Hepatocyte (in vitro differentiated cells): Measurements from ENCODE around the gene BRINP2. TPM values are rescaled to one million over a fixed set of nuclear protein-coding genes. Genes with fewer than 3 reads are reported as not detected.

ENCODE experiments used
- DNase-seq: peaks from one replicate; pipeline ENCODE4 v3.0.0-alpha.2; 2016; ENCODE audit warnings: low spot score
- H2AFZ ChIP-seq: fragments of 200-600 bp; sonication (generic); 2 replicates; pipeline ENCODE4 v1.6.0; 2016; ENCODE audit warnings: antibody characterized with exemption, mild to moderate bottlenecking
- H3K27ac ChIP-seq: fragments of 200-600 bp; sonication (generic); 2 replicates; pipeline ENCODE4 v1.5.1; 2016; ENCODE audit warnings: mild to moderate bottlenecking
- H3K27me3 ChIP-seq: fragments of 200-600 bp; sonication (generic); 2 replicates; pipeline ENCODE4 v1.6.1; 2016
- H3K36me3 ChIP-seq: fragments of 200-600 bp; sonication (generic); replicated peaks from 2 replicates; pipeline ENCODE4 v1.5.1; 2016; ENCODE audit warnings: low read depth; ENCODE audit not compliant: insufficient read depth
- H3K4me1 ChIP-seq: fragments of 200-600 bp; sonication (generic); 2 replicates; pipeline ENCODE4 v1.5.1; 2016; ENCODE audit warnings: mild to moderate bottlenecking, moderate library complexity; ENCODE audit not compliant: insufficient read depth
- H3K4me2 ChIP-seq: fragments of 200-600 bp; sonication (generic); 2 replicates; pipeline ENCODE4 v1.6.0; 2016
- H3K4me3 ChIP-seq: fragments of 200-600 bp; sonication (generic); 2 replicates; pipeline ENCODE4 v1.5.1; 2016; ENCODE audit warnings: mild to moderate bottlenecking
- H3K79me2 ChIP-seq: fragments of 200-600 bp; sonication (generic); 2 replicates; pipeline ENCODE4 v1.6.0; 2017; ENCODE audit warnings: mild to moderate bottlenecking
- H3K9me2 ChIP-seq: fragments of 200-600 bp; sonication (generic); replicated peaks from 2 replicates; pipeline ENCODE4 v1.6.0; 2017; ENCODE audit warnings: mild to moderate bottlenecking; ENCODE audit not compliant: insufficient read depth
- H3K9me3 ChIP-seq: fragments of 200-600 bp; sonication (generic); 2 replicates; pipeline ENCODE4 v1.5.1; 2016; ENCODE audit warnings: low read depth, mild to moderate bottlenecking
- H4K20me1 ChIP-seq: fragments of 200-600 bp; sonication (generic); 2 replicates; pipeline ENCODE4 v1.6.0; 2016; ENCODE audit warnings: mild to moderate bottlenecking; ENCODE audit not compliant: insufficient read depth, poor library complexity, severe bottlenecking
- EZH2 ChIP-seq: fragments of 200-600 bp; sonication (generic); IDR thresholded peaks from 2 replicates; pipeline ENCODE4 v1.6.1; 2016; ENCODE audit warnings: antibody characterized with exemption, mild to moderate bottlenecking, borderline replicate concordance
- EZH2phosphoT487 ChIP-seq: fragments of 200-600 bp; sonication (generic); IDR thresholded peaks from one replicate; pipeline ENCODE4 v1.6.1; 2018; ENCODE audit warnings: antibody characterized with exemption, mild to moderate bottlenecking, low read depth, moderate library complexity; ENCODE audit not compliant: unreplicated experiment, severe bottlenecking
- WGBS: methylation state at CpG from one replicate; pipeline ENCODE4 v1.1.6; 2016; ENCODE audit warnings: low lambda C conversion rate; ENCODE audit errors: missing lambda C conversion rate; 5-methylcytosine and 5-hydroxymethylcytosine counted together
- polyA plus RNA-seq: library from polyadenylated mRNA; unstranded; fragments of >200 nt; fragmentation: Nextera tagmentation; extraction: Ambion mirVana; gene quantifications from 2 replicates; pipeline ENCODE4 v1.2.1, GENCODE V29; 2016
- total RNA-seq: library from RNA; depleted of rRNA; stranded (reverse); fragments of >200 nt; gene quantifications from 2 replicates; pipeline ENCODE4 v1.2.3, GENCODE V29; 2014
- TF ChIP-seq, protein P1 (sequence below): fragments of 200-600 bp; sonication (generic); IDR thresholded peaks from 2 replicates; pipeline ENCODE4 v1.5.1; 2016; ENCODE audit warnings: antibody characterized with exemption, mild to moderate bottlenecking; ENCODE audit not compliant: poor library complexity

Gene BRINP2
- total and polyA plus RNA-seq, 2 experiments from 2014 or later: 1.5 TPM; not detected in 1

DNA sequence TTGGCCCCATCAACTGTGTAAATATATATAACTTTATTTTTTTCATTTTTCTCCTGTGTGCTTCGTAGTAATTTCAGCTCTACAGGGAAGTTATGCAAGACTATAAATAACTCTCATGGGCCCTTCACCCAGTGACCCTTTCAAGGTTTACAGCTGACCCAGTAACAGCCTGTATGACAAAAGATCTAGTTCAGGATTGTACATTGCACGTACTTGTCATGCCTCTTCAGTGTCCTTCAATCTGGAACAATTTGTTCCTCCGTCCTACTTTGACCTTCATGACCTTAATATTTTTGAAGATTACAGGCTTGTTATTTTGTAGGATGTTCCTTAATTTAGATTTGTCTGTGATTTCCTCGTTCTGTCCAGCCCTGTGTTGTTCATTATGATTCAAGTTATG is 40.5 kb downstream of the BRINP2 start:
- peak overlapping the region; percentile 53 for H3K27ac ChIP-seq
- peak; percentile 14 for DNase-seq

GRCh38 chr1:177216587-177217202 is 45.9 kb downstream of the BRINP2 start:
- DNase-seq: no peak
- TF ChIP-seq, protein P1, sequence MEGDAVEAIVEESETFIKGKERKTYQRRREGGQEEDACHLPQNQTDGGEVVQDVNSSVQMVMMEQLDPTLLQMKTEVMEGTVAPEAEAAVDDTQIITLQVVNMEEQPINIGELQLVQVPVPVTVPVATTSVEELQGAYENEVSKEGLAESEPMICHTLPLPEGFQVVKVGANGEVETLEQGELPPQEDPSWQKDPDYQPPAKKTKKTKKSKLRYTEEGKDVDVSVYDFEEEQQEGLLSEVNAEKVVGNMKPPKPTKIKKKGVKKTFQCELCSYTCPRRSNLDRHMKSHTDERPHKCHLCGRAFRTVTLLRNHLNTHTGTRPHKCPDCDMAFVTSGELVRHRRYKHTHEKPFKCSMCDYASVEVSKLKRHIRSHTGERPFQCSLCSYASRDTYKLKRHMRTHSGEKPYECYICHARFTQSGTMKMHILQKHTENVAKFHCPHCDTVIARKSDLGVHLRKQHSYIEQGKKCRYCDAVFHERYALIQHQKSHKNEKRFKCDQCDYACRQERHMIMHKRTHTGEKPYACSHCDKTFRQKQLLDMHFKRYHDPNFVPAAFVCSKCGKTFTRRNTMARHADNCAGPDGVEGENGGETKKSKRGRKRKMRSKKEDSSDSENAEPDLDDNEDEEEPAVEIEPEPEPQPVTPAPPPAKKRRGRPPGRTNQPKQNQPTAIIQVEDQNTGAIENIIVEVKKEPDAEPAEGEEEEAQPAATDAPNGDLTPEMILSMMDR: no peak
- TF ChIP-seq EZH2: no peak
- no peak for TF ChIP-seq EZH2phosphoT487
- Histone ChIP-seq H2AFZ (no peak overlapping the region), H3K4me3 (no peak overlapping the region), H3K9me3 (peaks cover 3% of the 10 kb centered on the region), H3K27me3 (no peaks in the 10 kb centered on the region), H3K4me2 (no peak overlapping the region), H3K9me2 (no peaks in the 10 kb centered on the region), H3K79me2 (no peaks in the 10 kb centered on the region), H3K4me1 (peaks cover 4% of the 10 kb centered on the region), H3K36me3 (no peaks in the 10 kb centered on the region), H3K27ac (no peak overlapping the region), H4K20me1 (no peaks in the 10 kb centered on the region)
- WGBS: 66% methylated on average over 3 of the region's 3 CpGs

More for the DNA sequence above, 40.5 kb downstream of the BRINP2 start:
- Histone ChIP-seq H3K9me2 (no peaks in the 10 kb centered on the region), H3K9me3 (peaks cover 3% of the 10 kb centered on the region), H3K4me2 (no peak overlapping the region), H3K79me2 (no peaks in the 10 kb centered on the region), H3K27me3 (no peaks in the 10 kb centered on the region), H3K4me1 (peaks cover 23% of the 10 kb centered on the region), H3K4me3 (no peak overlapping the region), H2AFZ (no peak overlapping the region), H3K36me3 (no peaks in the 10 kb centered on the region), H4K20me1 (no peaks in the 10 kb centered on the region)
- WGBS: 43% methylated on average over 4 of the region's 4 CpGs
- TF ChIP-seq EZH2phosphoT487 (no peak), EZH2 (no peak)
- TF ChIP-seq, protein P1: no peak

DNA sequence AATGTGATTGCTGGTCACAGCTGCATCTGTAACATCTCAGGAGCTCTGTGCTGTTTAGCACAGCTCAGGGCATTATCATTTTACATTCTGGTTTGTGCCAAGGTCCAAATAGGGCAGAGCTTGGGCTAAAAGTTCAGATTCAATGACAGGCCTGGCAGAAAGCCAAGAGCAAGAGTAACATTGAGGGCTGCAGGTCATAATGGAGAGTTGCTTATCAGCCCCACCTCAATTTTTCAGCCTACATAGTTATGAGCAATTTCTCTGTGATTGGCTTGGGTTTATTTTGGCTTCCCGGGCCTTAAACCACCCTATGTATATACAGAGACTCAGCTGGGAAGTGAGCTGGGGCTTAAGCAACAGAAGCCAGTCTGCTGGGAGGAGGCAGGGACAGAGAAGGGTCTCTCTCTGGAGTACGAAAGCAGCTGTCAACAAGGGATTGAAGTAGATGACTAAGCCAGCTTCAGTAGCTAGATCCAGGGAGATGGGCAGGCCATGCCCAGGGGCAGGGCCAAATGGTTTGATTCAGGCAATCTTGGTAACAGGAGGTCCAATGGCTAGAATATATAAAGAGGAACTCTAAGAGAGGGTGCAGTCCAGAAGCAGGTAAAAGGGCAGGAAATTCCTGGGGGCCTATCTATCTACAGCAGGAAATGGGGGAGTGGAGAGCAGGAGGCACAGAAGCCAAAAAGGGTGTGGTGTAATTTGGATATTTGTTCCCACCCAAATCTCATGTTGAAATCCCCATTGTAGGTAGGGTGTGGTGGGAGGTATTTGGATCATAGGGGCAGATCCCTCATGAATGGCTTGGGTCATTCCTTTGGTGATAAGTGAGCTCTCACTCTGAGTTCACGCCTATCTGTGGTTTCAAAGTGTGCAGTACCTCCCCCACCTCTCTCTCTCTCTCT is 49.0 kb downstream of the BRINP2 start:
- peak; percentile 54 for DNase-seq
- no peak overlapping the region for H3K27ac ChIP-seq
- no peak for TF ChIP-seq EZH2phosphoT487

DNA sequence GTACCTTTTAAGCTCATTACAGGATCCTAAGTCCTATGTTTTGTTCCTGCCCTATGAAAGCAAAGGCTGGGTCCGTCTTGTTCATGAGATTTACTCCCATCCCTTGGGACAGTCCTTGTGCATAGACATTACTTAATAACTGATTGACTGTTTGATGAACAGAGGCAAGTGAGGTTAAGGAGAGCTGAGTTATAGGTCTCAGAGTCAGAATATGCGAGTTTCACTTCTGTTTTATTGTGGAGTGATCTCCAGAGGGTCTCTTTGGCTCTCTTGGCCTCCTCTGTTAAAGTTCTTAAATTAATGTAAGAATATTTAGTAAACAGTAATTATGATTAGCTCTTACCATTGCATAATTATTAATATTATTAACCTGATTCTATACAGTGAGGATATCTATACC is 52.6 kb downstream of the BRINP2 start:
- Histone ChIP-seq H3K9me2 (no peaks in the 10 kb centered on the region), H3K27me3 (no peaks in the 10 kb centered on the region), H3K4me1 (peaks cover 4% of the 10 kb centered on the region), H3K9me3 (no peaks in the 10 kb centered on the region), H2AFZ (no peak overlapping the region), H3K79me2 (no peaks in the 10 kb centered on the region), H3K4me2 (no peak overlapping the region), H3K27ac (no peak overlapping the region), H3K36me3 (no peaks in the 10 kb centered on the region), H3K4me3 (no peak overlapping the region), H4K20me1 (no peaks in the 10 kb centered on the region)
- 98% methylated on average over 2 of the region's 2 CpGs for WGBS
- DNase-seq: no peak
- TF ChIP-seq EZH2phosphoT487 (no peak), EZH2 (no peak)
- TF ChIP-seq, protein P1: no peak

More for the DNA sequence above, 49.0 kb downstream of the BRINP2 start:
- H3K9me2 ChIP-seq: no peaks in the 10 kb centered on the region
- no peaks in the 10 kb centered on the region for H3K27me3 ChIP-seq
- peaks cover 3% of the 10 kb centered on the region for H3K9me3 ChIP-seq
- no peak overlapping the region for H3K4me3 ChIP-seq
- no peak overlapping the region for H3K4me2 ChIP-seq
- H2AFZ ChIP-seq: no peak overlapping the region
- peaks cover 4% of the 10 kb centered on the region for H3K4me1 ChIP-seq
- no peaks in the 10 kb centered on the region for H4K20me1 ChIP-seq
- no peaks in the 10 kb centered on the region for H3K36me3 ChIP-seq
- H3K79me2 ChIP-seq: no peaks in the 10 kb centered on the region
- 71% methylated on average over 3 of the region's 3 CpGs for WGBS
